Mucosa of descending colon (tissue), 3 donors: ENCODE results near the gene ALDOB. TPM values are rescaled to one million over a fixed set of nuclear protein-coding genes. Genes with fewer than 3 reads are reported as not detected.

Experiments used
- ATAC-seq: fragments of 200-7000 bp; cut with Tn5 transposase; one replicate; pipeline ENCODE4 v1.9.1; 2020; ENCODE audit warnings: mild to moderate bottlenecking, moderate library complexity
- DNase-seq, 3 donors: peaks; one replicate each; pipeline ENCODE4 v3.0.0-alpha.2; 2020
- H3K36me3 ChIP-seq: fragments of 200-600 bp; one replicate; pipeline ENCODE4 v1.8.0; 2021; ENCODE audit warnings: low read depth, mild to moderate bottlenecking
- H3K4me1 ChIP-seq: fragments of 200-600 bp; one replicate; pipeline ENCODE4 v1.8.0; 2021; ENCODE audit warnings: low read depth, mild to moderate bottlenecking
- H3K4me3 ChIP-seq: fragments of 200-600 bp; one replicate; pipeline ENCODE4 v1.8.0; 2021; ENCODE audit warnings: mild to moderate bottlenecking
- H3K9me3 ChIP-seq: fragments of 200-600 bp; one replicate; pipeline ENCODE4 v1.8.0; 2021; ENCODE audit warnings: mild to moderate bottlenecking
- intact Hi-C, 2 donors: fragments of 100-400 bp; cut with DNase I in 1 of 2; cut with micrococcal nuclease in 1 of 2; formaldehyde crosslinking; loops; one replicate each; pipeline versions ENCODE4 v1.11.0 to v1.11.1; 2022; cut with DNase I, micrococcal nuclease
- total RNA-seq, 3 donors: library from RNA; stranded (reverse); fragmentation: NEBNext Ultra II Directional in 2 of 3; extraction: Animal tissue kit (Norgen Biotek cat#: 25700) in 2 of 3; gene quantifications; one replicate each; pipeline versions ENCODE4 v1.2.1 to v1.2.4, GENCODE V29; 2021 to 2023
- TF ChIP-seq, protein P1 (sequence below): fragments of 200-600 bp; IDR thresholded peaks from one replicate; pipeline ENCODE4 v1.8.0; 2022; ENCODE audit warnings: antibody characterized with exemption, mild to moderate bottlenecking
- donor health status: DM: no; HTN: no; CAD: no; lungs with moderate emphysema.
- donor health status: DM: no; HTN: no; CAD: no.
- donor health status: DM: no; HTN: yes; CAD: no.

The ALDOB gene
- total RNA-seq, 3 donors from 2014 or later: 1.6 to 13.8 (median 3.0) TPM

DNA sequence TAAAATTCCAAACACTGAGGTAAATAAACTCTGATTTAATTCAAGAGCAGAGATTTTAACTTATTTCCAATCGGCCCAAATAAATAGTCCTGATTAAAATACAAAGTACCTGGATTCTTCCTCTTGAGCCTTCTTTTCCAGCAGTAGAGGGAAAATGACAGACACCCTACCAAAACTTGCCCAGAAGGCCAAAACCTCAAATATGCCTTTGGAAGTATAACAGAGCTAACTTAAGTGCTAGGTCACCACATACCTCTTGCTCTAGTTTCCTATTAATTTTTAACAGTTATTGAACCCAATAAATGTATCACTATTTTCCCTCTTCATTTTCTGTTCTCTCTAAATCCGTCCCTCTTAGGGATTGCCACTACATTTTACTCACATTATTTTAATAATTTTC lies 52.2 kb downstream of the ALDOB start:
- H3K4me3 ChIP-seq: no peak overlapping the region
- no peaks in the 10 kb centered on the region for H3K36me3 ChIP-seq
- no peaks in the 10 kb centered on the region for H3K4me1 ChIP-seq
- TF ChIP-seq, protein P1, sequence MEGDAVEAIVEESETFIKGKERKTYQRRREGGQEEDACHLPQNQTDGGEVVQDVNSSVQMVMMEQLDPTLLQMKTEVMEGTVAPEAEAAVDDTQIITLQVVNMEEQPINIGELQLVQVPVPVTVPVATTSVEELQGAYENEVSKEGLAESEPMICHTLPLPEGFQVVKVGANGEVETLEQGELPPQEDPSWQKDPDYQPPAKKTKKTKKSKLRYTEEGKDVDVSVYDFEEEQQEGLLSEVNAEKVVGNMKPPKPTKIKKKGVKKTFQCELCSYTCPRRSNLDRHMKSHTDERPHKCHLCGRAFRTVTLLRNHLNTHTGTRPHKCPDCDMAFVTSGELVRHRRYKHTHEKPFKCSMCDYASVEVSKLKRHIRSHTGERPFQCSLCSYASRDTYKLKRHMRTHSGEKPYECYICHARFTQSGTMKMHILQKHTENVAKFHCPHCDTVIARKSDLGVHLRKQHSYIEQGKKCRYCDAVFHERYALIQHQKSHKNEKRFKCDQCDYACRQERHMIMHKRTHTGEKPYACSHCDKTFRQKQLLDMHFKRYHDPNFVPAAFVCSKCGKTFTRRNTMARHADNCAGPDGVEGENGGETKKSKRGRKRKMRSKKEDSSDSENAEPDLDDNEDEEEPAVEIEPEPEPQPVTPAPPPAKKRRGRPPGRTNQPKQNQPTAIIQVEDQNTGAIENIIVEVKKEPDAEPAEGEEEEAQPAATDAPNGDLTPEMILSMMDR: no peak
- no peak for ATAC-seq
- peaks cover 8% of the 10 kb centered on the region for H3K9me3 ChIP-seq
- intact Hi-C loops: no loop called here
- no peak for DNase-seq

DNA sequence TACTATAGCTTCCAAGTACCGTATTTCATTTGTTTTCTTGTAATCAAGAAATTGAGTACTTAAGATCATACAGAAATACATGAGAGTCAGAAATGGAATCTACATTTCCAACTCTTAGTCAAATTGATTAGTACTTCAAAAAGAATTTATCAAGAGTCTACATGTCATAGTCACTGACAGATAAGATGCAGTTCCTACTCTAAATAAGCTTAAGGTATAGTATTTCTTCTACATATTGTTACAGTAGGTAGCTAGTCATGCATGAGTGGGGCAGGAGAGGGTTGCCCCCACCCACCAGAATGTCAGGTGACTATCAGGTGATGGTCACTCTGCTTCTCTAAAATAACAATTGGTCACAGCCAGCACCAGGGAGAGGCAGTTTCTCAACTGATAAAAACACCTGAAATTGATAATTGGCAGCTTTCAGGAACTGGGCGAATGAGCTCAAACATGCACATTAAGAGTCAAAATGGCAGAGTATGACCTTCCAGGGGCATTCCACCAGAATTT lies 53.7 kb downstream of the ALDOB start:
- no peak for ATAC-seq
- intact Hi-C loops: no loop called here
- Histone ChIP-seq H3K36me3 (no peaks in the 10 kb centered on the region), H3K9me3 (peaks cover 8% of the 10 kb centered on the region), H3K4me3 (no peak overlapping the region), H3K4me1 (no peaks in the 10 kb centered on the region)
- no peak for DNase-seq
- TF ChIP-seq, protein P1: no peak

DNA sequence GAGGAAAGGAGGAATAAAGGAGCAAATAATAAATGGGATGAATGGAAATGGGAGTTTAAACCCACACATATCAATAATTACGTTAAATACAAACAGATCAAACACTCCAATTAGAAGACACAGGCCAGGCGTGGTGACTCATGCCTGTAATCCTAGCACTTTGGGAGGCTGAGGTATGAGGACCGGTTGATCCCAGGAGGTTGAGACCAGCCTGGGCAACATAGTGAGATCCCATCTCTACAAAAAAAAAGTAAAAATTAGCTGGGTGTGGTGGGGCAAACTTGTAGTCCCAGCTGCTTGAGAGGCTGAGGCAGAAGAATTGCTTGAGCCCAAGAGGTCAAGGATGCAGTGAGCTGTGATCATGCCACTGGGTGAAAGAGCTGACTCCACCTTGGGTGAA lies 54.5 kb downstream of the ALDOB start:
- intact Hi-C loops: no loop called here
- no peaks in the 10 kb centered on the region for H3K36me3 ChIP-seq
- no peaks in the 10 kb centered on the region for H3K4me1 ChIP-seq
- no peak for DNase-seq
- no peak overlapping the region for H3K4me3 ChIP-seq
- peaks cover 8% of the 10 kb centered on the region for H3K9me3 ChIP-seq
- no peak for ATAC-seq
- TF ChIP-seq, protein P1: no peak

DNA sequence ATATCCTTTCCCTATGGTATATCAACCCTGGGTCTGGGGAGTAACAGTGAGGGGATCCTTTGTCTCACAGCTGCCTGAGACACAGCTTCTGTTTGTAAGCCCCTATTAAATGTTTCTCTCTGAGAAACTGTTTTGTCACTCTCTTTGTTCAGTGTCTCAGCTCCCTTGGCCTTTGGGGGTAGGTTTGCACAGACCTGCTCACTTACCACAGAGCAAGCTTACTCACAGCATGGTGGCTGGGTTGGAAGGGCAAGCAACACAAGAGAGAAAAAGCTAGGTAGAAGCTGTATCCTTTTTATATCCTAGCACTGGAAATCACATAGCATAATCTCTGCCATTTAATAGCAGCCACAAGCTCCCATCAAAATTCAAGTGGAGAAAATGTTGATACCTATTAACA lies 55.3 kb downstream of the ALDOB start:
- ATAC-seq: no peak
- H3K36me3 ChIP-seq: no peaks in the 10 kb centered on the region
- no peak overlapping the region for H3K4me3 ChIP-seq
- DNase-seq: no peak
- intact Hi-C loops: no loop called here
- H3K9me3 ChIP-seq: peaks cover 8% of the 10 kb centered on the region
- H3K4me1 ChIP-seq: no peaks in the 10 kb centered on the region
- TF ChIP-seq, protein P1: no peak

DNA sequence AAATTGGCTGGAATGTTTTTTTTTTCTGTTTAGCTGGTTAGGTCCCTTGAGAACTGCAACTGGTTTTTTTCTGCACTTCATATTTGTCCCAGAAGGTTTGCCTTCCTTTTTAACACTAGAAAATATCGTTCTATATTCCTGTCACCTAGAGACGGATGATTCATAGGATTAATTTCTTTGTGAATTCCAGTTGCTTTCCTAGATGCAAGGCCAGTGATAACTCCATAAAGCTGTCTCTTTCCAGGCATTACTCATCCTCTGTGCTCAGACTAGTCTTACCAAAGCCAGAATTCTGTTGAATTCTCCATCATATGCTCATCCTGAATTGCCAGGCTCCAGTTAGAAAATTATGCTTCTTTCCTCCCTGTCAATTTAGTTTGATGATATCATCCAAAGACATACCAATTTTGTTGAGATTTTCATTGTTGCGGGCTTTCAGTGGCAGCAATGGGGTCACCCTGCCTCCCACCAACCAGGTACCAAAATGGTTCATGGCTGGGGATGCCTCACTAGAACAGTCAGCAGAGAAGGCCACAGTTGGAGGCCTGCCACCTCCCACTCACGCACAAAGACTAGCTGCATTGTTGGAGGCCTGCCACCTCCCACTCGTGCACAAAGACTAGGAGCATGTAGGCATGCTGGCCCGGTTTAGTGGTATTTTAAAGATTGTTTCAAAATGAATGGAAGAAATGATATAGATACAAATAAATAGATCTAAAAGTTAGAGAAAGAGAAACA lies 59.3 kb downstream of the ALDOB start:
- intact Hi-C loops: no loop called here

More for the DNA sequence above, 59.3 kb downstream of the ALDOB start:
- TF ChIP-seq, protein P1: no peak
- Histone ChIP-seq H3K4me3 (no peak overlapping the region), H3K9me3 (no peaks in the 10 kb centered on the region), H3K36me3 (no peaks in the 10 kb centered on the region), H3K4me1 (no peaks in the 10 kb centered on the region)
- DNase-seq: no peak
- no peak for ATAC-seq
